HEK293 (cell line): ENCODE data around the gene WDR91.
A peak's percentile ranks its signal among the peaks of the same experiment; 100 is the strongest.

Experiments
- GFI1B ChIP-seq: fragments of 450-650 bp; formaldehyde crosslinking; IDR thresholded peaks from 2 replicates; pipeline ENCODE4 v1.5.1; 2016; ENCODE audit warnings: missing biosample characterization, missing genetic modification characterization
- GLIS1 ChIP-seq: fragments of 450-650 bp; formaldehyde crosslinking; IDR thresholded peaks from 2 replicates; pipeline ENCODE4 v1.5.1; 2016; ENCODE audit warnings: missing biosample characterization, missing genetic modification characterization
- GLIS2 ChIP-seq: fragments of 450-650 bp; formaldehyde crosslinking; IDR thresholded peaks from 2 replicates; pipeline ENCODE4 v1.5.1; 2016; ENCODE audit warnings: missing biosample characterization, missing genetic modification characterization
- HOXC10 ChIP-seq: sonication (generic); formaldehyde crosslinking; IDR thresholded peaks from 2 replicates; pipeline ENCODE4 v1.8.1; 2023; ENCODE audit warnings: mild to moderate bottlenecking, missing genetic modification reagents
- KLF8 ChIP-seq: fragments of 450-650 bp; formaldehyde crosslinking; IDR thresholded peaks from 2 replicates; pipeline ENCODE4 v1.5.1; 2016; ENCODE audit warnings: missing biosample characterization, missing genetic modification characterization
- OVOL3 ChIP-seq: fragments of 450-650 bp; formaldehyde crosslinking; IDR thresholded peaks from 2 replicates; pipeline ENCODE4 v1.5.1; 2016; ENCODE audit warnings: missing biosample characterization, missing genetic modification characterization
- PBX3 ChIP-seq: sonication (generic); formaldehyde crosslinking; IDR thresholded peaks from 2 replicates; pipeline ENCODE4 v1.8.1; 2022; ENCODE audit warnings: mild to moderate bottlenecking, moderate library complexity, missing genetic modification reagents
- ZBTB26 ChIP-seq: fragments of 450-650 bp; formaldehyde crosslinking; optimal IDR thresholded peaks from 2 replicates; pipeline ENCODE3; 2016; ENCODE audit warnings: missing biosample characterization, mild to moderate bottlenecking, missing genetic modification characterization
- ZNF202 ChIP-seq: fragments of 450-650 bp; formaldehyde crosslinking; IDR thresholded peaks from 2 replicates; pipeline ENCODE4 v1.5.1; 2016; ENCODE audit warnings: missing biosample characterization, missing genetic modification characterization, borderline replicate concordance
- ZNF239 ChIP-seq: fragments of 450-650 bp; formaldehyde crosslinking; IDR thresholded peaks from 2 replicates; pipeline ENCODE4 v1.5.1; 2016; ENCODE audit warnings: missing biosample characterization, missing genetic modification characterization
- ZNF354C ChIP-seq: fragments of 450-650 bp; formaldehyde crosslinking; IDR thresholded peaks from 2 replicates; pipeline ENCODE4 v1.5.1; 2016; ENCODE audit warnings: missing biosample characterization, missing genetic modification characterization, low read depth, borderline replicate concordance
- ZNF423 ChIP-seq: fragments of 450-650 bp; formaldehyde crosslinking; IDR thresholded peaks from 2 replicates; pipeline ENCODE4 v1.5.1; 2016; ENCODE audit warnings: missing biosample characterization, missing genetic modification characterization
- ZNF544 ChIP-seq: fragments of 450-650 bp; formaldehyde crosslinking; IDR thresholded peaks from 2 replicates; pipeline ENCODE4 v1.5.0; 2017; ENCODE audit warnings: missing biosample characterization, missing genetic modification characterization
- ZNF548 ChIP-seq: fragments of 450-650 bp; formaldehyde crosslinking; IDR thresholded peaks from 2 replicates; pipeline ENCODE4 v1.5.1; 2016; ENCODE audit warnings: missing biosample characterization, missing genetic modification characterization
- ZNF558 ChIP-seq: fragments of 450-650 bp; formaldehyde crosslinking; IDR thresholded peaks from 2 replicates; pipeline ENCODE4 v1.5.1; 2016; ENCODE audit warnings: missing biosample characterization, missing genetic modification characterization
- ZNF624 ChIP-seq: fragments of 450-650 bp; formaldehyde crosslinking; IDR thresholded peaks from 2 replicates; pipeline ENCODE4 v1.5.1; 2017; ENCODE audit warnings: missing biosample characterization, missing genetic modification characterization
- ZNF660 ChIP-seq: fragments of 450-650 bp; IDR thresholded peaks from 2 replicates; pipeline ENCODE4 v1.5.1; 2018; ENCODE audit warnings: missing biosample characterization, mild to moderate bottlenecking, missing genetic modification characterization
- ZNF664 ChIP-seq: fragments of 450-650 bp; formaldehyde crosslinking; IDR thresholded peaks from 2 replicates; pipeline ENCODE4 v1.5.1; 2016; ENCODE audit warnings: missing biosample characterization, missing genetic modification characterization
- ZNF777 ChIP-seq: fragments of 450-650 bp; formaldehyde crosslinking; IDR thresholded peaks from 2 replicates; pipeline ENCODE4 v1.5.1; 2017; ENCODE audit warnings: missing biosample characterization, missing genetic modification characterization, borderline replicate concordance
- ZSCAN5A ChIP-seq: fragments of 450-650 bp; formaldehyde crosslinking; IDR thresholded peaks from 2 replicates; pipeline ENCODE4 v1.5.1; 2016; ENCODE audit warnings: missing biosample characterization, missing genetic modification characterization
- TF ChIP-seq, protein P1 (sequence below): fragments of 450-650 bp; formaldehyde crosslinking; IDR thresholded peaks from 2 replicates; pipeline ENCODE4 v1.5.1; 2017; ENCODE audit warnings: missing biosample characterization, missing genetic modification characterization
- TF ChIP-seq, protein P2 (sequence below): fragments of 450-650 bp; formaldehyde crosslinking; IDR thresholded peaks from 2 replicates; pipeline ENCODE4 v1.5.1; 2016; ENCODE audit warnings: missing biosample characterization, missing genetic modification characterization
- TF ChIP-seq, protein P3 (sequence below): fragments of 450-650 bp; formaldehyde crosslinking; IDR thresholded peaks from 2 replicates; pipeline ENCODE4 v1.5.1; 2017; ENCODE audit warnings: missing biosample characterization, missing genetic modification characterization
- TF ChIP-seq, protein P4 (sequence below): fragments of 450-650 bp; formaldehyde crosslinking; IDR thresholded peaks from 2 replicates; pipeline ENCODE4 v1.5.1; 2016; ENCODE audit warnings: missing biosample characterization, missing genetic modification characterization
- TF ChIP-seq, protein P5 (sequence below): fragments of 450-650 bp; formaldehyde crosslinking; IDR thresholded peaks from 2 replicates; pipeline ENCODE4 v1.5.1; 2016; ENCODE audit warnings: missing biosample characterization, missing genetic modification characterization

The WDR91 gene

GRCh38 chr7:135211179-135211945 lies at the start of gene WDR91 (continued):
- TF ChIP-seq, protein P1, sequence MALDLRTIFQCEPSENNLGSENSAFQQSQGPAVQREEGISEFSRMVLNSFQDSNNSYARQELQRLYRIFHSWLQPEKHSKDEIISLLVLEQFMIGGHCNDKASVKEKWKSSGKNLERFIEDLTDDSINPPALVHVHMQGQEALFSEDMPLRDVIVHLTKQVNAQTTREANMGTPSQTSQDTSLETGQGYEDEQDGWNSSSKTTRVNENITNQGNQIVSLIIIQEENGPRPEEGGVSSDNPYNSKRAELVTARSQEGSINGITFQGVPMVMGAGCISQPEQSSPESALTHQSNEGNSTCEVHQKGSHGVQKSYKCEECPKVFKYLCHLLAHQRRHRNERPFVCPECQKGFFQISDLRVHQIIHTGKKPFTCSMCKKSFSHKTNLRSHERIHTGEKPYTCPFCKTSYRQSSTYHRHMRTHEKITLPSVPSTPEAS: no peak
- TF ChIP-seq ZNF202 (tag by site-specific recombination) (no peak), ZNF777 (peak; percentile 18; the same call in 1 of the 2 replicates), ZSCAN5A (0 out of 2 replicates have a peak, but pooled peaks have one; percentile 39), GLIS2 (peak; percentile 82), ZBTB26 (tag by site-specific recombination) (peak; percentile 79), ZNF664 (tag by site-specific recombination) (no peak), ZNF660 (tag by site-specific recombination) (peak; percentile 1; the same call in 1 of the 2 replicates), ZNF354C (no peak), GFI1B (tag by site-specific recombination) (no peak), GLIS1 (tag by site-specific recombination) (peak; percentile 47), PBX3 (CRISPR knock-in tag) (0 out of 2 replicates have a peak, but pooled peaks have one; percentile 22), HOXC10 (CRISPR knock-in tag) (no peak), ZNF544 (tag by site-specific recombination) (no peak), ZNF624 (no peak), ZNF423 (tag by site-specific recombination) (no peak), ZNF239 (no peak), ZNF558 (no peak), ZNF548 (no peak), OVOL3 (tag by site-specific recombination) (no peak), KLF8 (tag by site-specific recombination) (peak; percentile 12; the same call in 1 of the 2 replicates)
- TF ChIP-seq, protein P2, sequence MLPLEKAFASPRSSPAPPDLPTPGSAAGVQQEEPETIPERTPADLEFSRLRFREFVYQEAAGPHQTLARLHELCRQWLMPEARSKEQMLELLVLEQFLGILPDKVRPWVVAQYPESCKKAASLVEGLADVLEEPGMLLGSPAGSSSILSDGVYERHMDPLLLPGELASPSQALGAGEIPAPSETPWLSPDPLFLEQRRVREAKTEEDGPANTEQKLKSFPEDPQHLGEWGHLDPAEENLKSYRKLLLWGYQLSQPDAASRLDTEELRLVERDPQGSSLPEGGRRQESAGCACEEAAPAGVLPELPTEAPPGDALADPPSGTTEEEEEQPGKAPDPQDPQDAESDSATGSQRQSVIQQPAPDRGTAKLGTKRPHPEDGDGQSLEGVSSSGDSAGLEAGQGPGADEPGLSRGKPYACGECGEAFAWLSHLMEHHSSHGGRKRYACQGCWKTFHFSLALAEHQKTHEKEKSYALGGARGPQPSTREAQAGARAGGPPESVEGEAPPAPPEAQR (tag by site-specific recombination): no peak
- TF ChIP-seq, protein P3, sequence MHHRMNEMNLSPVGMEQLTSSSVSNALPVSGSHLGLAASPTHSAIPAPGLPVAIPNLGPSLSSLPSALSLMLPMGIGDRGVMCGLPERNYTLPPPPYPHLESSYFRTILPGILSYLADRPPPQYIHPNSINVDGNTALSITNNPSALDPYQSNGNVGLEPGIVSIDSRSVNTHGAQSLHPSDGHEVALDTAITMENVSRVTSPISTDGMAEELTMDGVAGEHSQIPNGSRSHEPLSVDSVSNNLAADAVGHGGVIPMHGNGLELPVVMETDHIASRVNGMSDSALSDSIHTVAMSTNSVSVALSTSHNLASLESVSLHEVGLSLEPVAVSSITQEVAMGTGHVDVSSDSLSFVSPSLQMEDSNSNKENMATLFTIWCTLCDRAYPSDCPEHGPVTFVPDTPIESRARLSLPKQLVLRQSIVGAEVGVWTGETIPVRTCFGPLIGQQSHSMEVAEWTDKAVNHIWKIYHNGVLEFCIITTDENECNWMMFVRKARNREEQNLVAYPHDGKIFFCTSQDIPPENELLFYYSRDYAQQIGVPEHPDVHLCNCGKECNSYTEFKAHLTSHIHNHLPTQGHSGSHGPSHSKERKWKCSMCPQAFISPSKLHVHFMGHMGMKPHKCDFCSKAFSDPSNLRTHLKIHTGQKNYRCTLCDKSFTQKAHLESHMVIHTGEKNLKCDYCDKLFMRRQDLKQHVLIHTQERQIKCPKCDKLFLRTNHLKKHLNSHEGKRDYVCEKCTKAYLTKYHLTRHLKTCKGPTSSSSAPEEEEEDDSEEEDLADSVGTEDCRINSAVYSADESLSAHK: no peak
- TF ChIP-seq, protein P4, sequence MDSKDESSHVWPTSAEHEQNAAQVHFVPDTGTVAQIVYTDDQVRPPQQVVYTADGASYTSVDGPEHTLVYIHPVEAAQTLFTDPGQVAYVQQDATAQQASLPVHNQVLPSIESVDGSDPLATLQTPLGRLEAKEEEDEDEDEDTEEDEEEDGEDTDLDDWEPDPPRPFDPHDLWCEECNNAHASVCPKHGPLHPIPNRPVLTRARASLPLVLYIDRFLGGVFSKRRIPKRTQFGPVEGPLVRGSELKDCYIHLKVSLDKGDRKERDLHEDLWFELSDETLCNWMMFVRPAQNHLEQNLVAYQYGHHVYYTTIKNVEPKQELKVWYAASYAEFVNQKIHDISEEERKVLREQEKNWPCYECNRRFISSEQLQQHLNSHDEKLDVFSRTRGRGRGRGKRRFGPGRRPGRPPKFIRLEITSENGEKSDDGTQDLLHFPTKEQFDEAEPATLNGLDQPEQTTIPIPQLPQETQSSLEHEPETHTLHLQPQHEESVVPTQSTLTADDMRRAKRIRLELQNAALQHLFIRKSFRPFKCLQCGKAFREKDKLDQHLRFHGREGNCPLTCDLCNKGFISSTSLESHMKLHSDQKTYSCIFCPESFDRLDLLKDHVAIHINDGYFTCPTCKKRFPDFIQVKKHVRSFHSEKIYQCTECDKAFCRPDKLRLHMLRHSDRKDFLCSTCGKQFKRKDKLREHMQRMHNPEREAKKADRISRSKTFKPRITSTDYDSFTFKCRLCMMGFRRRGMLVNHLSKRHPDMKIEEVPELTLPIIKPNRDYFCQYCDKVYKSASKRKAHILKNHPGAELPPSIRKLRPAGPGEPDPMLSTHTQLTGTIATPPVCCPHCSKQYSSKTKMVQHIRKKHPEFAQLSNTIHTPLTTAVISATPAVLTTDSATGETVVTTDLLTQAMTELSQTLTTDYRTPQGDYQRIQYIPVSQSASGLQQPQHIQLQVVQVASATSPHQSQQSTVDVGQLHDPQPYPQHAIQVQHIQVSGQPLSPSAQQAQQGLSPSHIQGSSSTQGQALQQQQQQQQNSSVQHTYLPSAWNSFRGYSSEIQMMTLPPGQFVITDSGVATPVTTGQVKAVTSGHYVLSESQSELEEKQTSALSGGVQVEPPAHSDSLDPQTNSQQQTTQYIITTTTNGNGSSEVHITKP (tag by site-specific recombination): peak; percentile 31; the same call in 1 of the 2 replicates
- TF ChIP-seq, protein P5, sequence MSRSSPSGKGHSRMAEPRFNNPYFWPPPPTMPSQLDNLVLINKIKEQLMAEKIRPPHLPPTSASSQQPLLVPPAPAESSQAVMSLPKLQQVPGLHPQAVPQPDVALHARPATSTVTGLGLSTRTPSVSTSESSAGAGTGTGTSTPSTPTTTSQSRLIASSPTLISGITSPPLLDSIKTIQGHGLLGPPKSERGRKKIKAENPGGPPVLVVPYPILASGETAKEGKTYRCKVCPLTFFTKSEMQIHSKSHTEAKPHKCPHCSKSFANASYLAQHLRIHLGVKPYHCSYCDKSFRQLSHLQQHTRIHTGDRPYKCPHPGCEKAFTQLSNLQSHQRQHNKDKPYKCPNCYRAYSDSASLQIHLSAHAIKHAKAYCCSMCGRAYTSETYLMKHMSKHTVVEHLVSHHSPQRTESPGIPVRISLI (tag by site-specific recombination): no peak
